ENCODE measurements around the gene PDE9A. TPM values are rescaled to one million over a fixed set of nuclear protein-coding genes. Genes with fewer than 3 reads are reported as not detected.

Gene PDE9A
- total and polyA plus RNA-seq, 3 donors from 2014 or later = 5.7 to 6.4 (median 6.3) TPM

GRCh38 chr21:42819861-42820615, 166.6 kb downstream of the PDE9A start:
- intact Hi-C loops (cut with DNase I; ENCODE audit: low total_unique reads) = loop anchor here (10.0 kb wide), 2 partner anchors 165 to 225 kb away; partner anchors contain the start of gene PDE9A
- WGBS, 2 donors = 85 to 89% methylated on average over 7 of the region's 7 CpGs
- TF ChIP-seq POLR2A (IDR thresholded peaks at IDR 0.05) = no peak
- no peak for TF ChIP-seq CTCF (IDR thresholded peaks at IDR 0.05)
- Histone ChIP-seq H3K27me3 (no peaks in the 10 kb centered on the region), H3K4me3 (no peak overlapping the region), H3K4me1 (no peaks in the 10 kb centered on the region), H3K9me3 (no peaks in the 10 kb centered on the region), H3K36me3 (ENCODE audit: low read depth, missing control alignments) (no peaks in the 10 kb centered on the region), H3K27ac (no peak overlapping the region)
- DNase-seq = no peak

GRCh38 chr21:42820616-42821465, 167.4 kb downstream of the PDE9A start:
- 88 to 94% methylated on average over 7 to 8 of the region's 8 CpGs for WGBS, 2 donors
- no peak overlapping the region for H3K4me3 ChIP-seq
- H3K27ac ChIP-seq = no peak overlapping the region
- no peaks in the 10 kb centered on the region for H3K9me3 ChIP-seq
- no peaks in the 10 kb centered on the region for H3K27me3 ChIP-seq
- no peaks in the 10 kb centered on the region for H3K4me1 ChIP-seq
- TF ChIP-seq POLR2A (IDR thresholded peaks at IDR 0.05) = no peak
- no peak for TF ChIP-seq CTCF (IDR thresholded peaks at IDR 0.05)
- intact Hi-C loops (cut with DNase I; ENCODE audit: low total_unique reads) = loop anchor here (10.0 kb wide), 1 partner anchor 226 kb away; no protein-coding TSS in a partner anchor
- no peaks in the 10 kb centered on the region for H3K36me3 ChIP-seq (ENCODE audit: low read depth, missing control alignments)
- DNase-seq = no peak

Other genes with a start within 250 kb of the PDE9A start
- 1 to 10 TPM in 1 of 2 donors, under 1 TPM in 1; 0.39 to 1.4 TPM for gene UBASH3A, start 249.7 kb upstream of the PDE9A start, total RNA-seq
- gene UBASH3A, start 249.7 kb upstream of the PDE9A start, polyA plus RNA-seq (ENCODE audit: insufficient read depth, low read depth, low replicate concordance) = 0.40 TPM
- 10 to 100 TPM; 10.4 to 20.8 TPM for gene RSPH1, start 157.4 kb upstream of the PDE9A start, total RNA-seq
- 59.6 TPM for gene RSPH1, start 157.4 kb upstream of the PDE9A start, polyA plus RNA-seq (ENCODE audit: insufficient read depth, low read depth, low replicate concordance)
- 10 to 100 TPM; 22.6 to 24.3 TPM for gene SLC37A1, start 139.8 kb upstream of the PDE9A start, total RNA-seq
- gene SLC37A1, start 139.8 kb upstream of the PDE9A start, polyA plus RNA-seq (ENCODE audit: insufficient read depth, low read depth, low replicate concordance) = 48.3 TPM
- gene WDR4, start 225.9 kb downstream of the PDE9A start, total RNA-seq = 10 to 100 TPM; 24.8 to 24.9 TPM
- gene WDR4, start 225.9 kb downstream of the PDE9A start, polyA plus RNA-seq (ENCODE audit: insufficient read depth, low read depth, low replicate concordance) = 14.2 TPM
- 10 to 100 TPM; 37.8 to 53.3 TPM for gene NDUFV3, start 239.7 kb downstream of the PDE9A start, total RNA-seq
- 35.2 TPM for gene NDUFV3, start 239.7 kb downstream of the PDE9A start, polyA plus RNA-seq (ENCODE audit: insufficient read depth, low read depth, low replicate concordance)

Measured in testis (tissue), 3 donors.